HepG2 (cell line): ENCODE data around the gene TSSK1B. TPM values are rescaled to one million over a fixed set of nuclear protein-coding genes. Genes with fewer than 3 reads are reported as not detected.
"Not testable (repeated sequence)": the region's sequence is repeated elsewhere in the genome, so short reads cannot be mapped to it uniquely, and the experiment has no call there.

Experiments
- ATAC-seq: fragments of 200-7000 bp; cut with Tn5 transposase; 3 replicates; pipeline ENCODE4 v1.9.1; 2020; ENCODE audit warnings: mild to moderate bottlenecking, moderate library complexity
- BruUV-seq: library from RNA; stranded (reverse); fragments of 400-500 nt; replicated peaks from 2 replicates; lab custom pipeline; 2021; lab: Mats Ljungman, UMichigan
- CTCF ChIA-PET: fragments of 300-600 bp; formaldehyde crosslinking; extraction: SDS; loops from one replicate; lab custom pipeline; 2021; ENCODE audit warnings: low total read pairs, inconsistent platforms, low intra/inter-chr PET ratio; lab: Yijun Ruan, JAX
- POLR2A ChIA-PET: fragments of 350-600 bp; sonication (Branson Sonifier 250); formaldehyde crosslinking; loops from one replicate; lab custom pipeline; 2020; ENCODE audit warnings: antibody characterized with exemption, inconsistent platforms; lab: Yijun Ruan, JAX
- DNase-seq: peaks from one replicate; pipeline ENCODE4 v3.0.0-alpha.2; 2015; ENCODE audit warnings: low spot score
- FAIRE-seq: peaks from 3 replicates; lab custom pipeline; 2011; peaks lifted over from hg19 to GRCh38; lab: Jason Lieb, UNC
- H2AFZ ChIP-seq: one replicate; pipeline ENCODE4 v1.6.1; 2011; ENCODE audit warnings: low read length, inconsistent platforms
- H3K27ac ChIP-seq: fragments of 300-600 bp; 3 replicates; pipeline ENCODE4 v1.8.0; 2011; ENCODE audit warnings: mixed run types, mild to moderate bottlenecking, mixed read lengths, low read length, inconsistent platforms; ENCODE audit not compliant: insufficient read depth; ENCODE audit errors: extremely low read length
- H3K27me3 ChIP-seq, 2 experiments: fragments of 200-600 bp in 1 of 2; 2 replicates in 1 of 2; 3 replicates in 1 of 2; pipeline versions ENCODE4 v1.6.0 to v1.8.0; 2011; ENCODE audit warnings: low read length in 2 of 2, mild to moderate bottlenecking in 2 of 2, moderate library complexity in 2 of 2, inconsistent platforms in 1 of 2; ENCODE audit not compliant: insufficient read depth in 2 of 2, control insufficient read depth in 1 of 2
- H3K36me3 ChIP-seq, 2 experiments: fragments of 200-600 bp in 1 of 2; replicated peaks in 1 of 2; 2 replicates in 1 of 2; 3 replicates in 1 of 2; pipeline versions ENCODE4 v1.5.1 to v1.8.0; 2011; ENCODE audit warnings: low read length in 2 of 2, inconsistent platforms in 1 of 2; ENCODE audit not compliant: insufficient read depth in 2 of 2, control insufficient read depth in 1 of 2
- H3K4me1 ChIP-seq: 2 replicates; pipeline ENCODE4 v1.5.1; 2012; ENCODE audit warnings: low read length, inconsistent platforms; ENCODE audit not compliant: insufficient read depth
- H3K4me2 ChIP-seq: 2 replicates; pipeline ENCODE4 v1.6.0; 2011; ENCODE audit warnings: low read depth, low read length, inconsistent platforms
- H3K4me3 ChIP-seq, 3 experiments: fragments of 200-600 bp in 1 of 3; sonication (generic), shearing (Covaris generic) in 1 of 3; replicated peaks in 1 of 3; 2 replicates each; pipeline ENCODE4 v1.5.1; 2011 to 2016; ENCODE audit warnings: low read length in 3 of 3, inconsistent platforms in 2 of 3, low read depth in 2 of 3, mild to moderate bottlenecking in 2 of 3, control low read depth in 1 of 3, mixed read lengths in 1 of 3; ENCODE audit not compliant: insufficient read depth in 1 of 3
- H3K79me2 ChIP-seq: one replicate; pipeline ENCODE4 v1.6.1; 2011; ENCODE audit warnings: low read length, inconsistent platforms; ENCODE audit not compliant: insufficient read depth
- H3K9ac ChIP-seq: 2 replicates; pipeline ENCODE4 v1.6.0; 2011; ENCODE audit warnings: mild to moderate bottlenecking, low read depth, low read length, inconsistent platforms; ENCODE audit not compliant: insufficient read depth
- H3K9me3 ChIP-seq: 2 replicates; pipeline ENCODE4 v1.5.1; 2012; ENCODE audit warnings: mild to moderate bottlenecking, low read length
- H4K20me1 ChIP-seq: 2 replicates; pipeline ENCODE4 v1.6.0; 2011; ENCODE audit warnings: inconsistent platforms, mild to moderate bottlenecking, low read length, moderate library complexity; ENCODE audit not compliant: insufficient read depth
- AGO2 ChIP-seq: fragments of 200-400 bp; formaldehyde crosslinking; optimal IDR thresholded peaks from 2 replicates; pipeline ENCODE3; 2017; ENCODE audit warnings: mild to moderate bottlenecking, low read depth, low read length, moderate library complexity
- ARID4A ChIP-seq: sonication (generic); formaldehyde crosslinking; IDR thresholded peaks from 2 replicates; pipeline ENCODE4 v1.5.0; 2020; ENCODE audit warnings: mild to moderate bottlenecking, missing genetic modification reagents, borderline replicate concordance
- CCDC6 ChIP-seq: sonication (generic); formaldehyde crosslinking; IDR thresholded peaks from 2 replicates; pipeline ENCODE4 v1.8.1; 2022; ENCODE audit warnings: mild to moderate bottlenecking, missing genetic modification reagents, moderate library complexity
- HNF4G ChIP-seq, 2 experiments: sonication (generic) in 1 of 2; formaldehyde crosslinking in 1 of 2; IDR thresholded peaks; 2 replicates each; pipeline versions ENCODE4 v1.4.0 to v1.6.1; 2011 to 2020; ENCODE audit warnings: borderline replicate concordance in 2 of 2, low read depth in 2 of 2, mild to moderate bottlenecking in 2 of 2, low read length in 1 of 2, missing genetic modification reagents in 1 of 2, moderate library complexity in 1 of 2
- RFX5 ChIP-seq: IDR thresholded peaks from 2 replicates; pipeline ENCODE4 v1.6.1; 2011; ENCODE audit warnings: low read depth, low read length, improper control_type of control experiment
- SMARCE1 ChIP-seq: fragments of 450-650 bp; IDR thresholded peaks from 2 replicates; pipeline ENCODE4 v1.6.1; 2017; ENCODE audit warnings: borderline replicate concordance
- YEATS2 ChIP-seq: sonication (generic); formaldehyde crosslinking; IDR thresholded peaks from 2 replicates; pipeline ENCODE4 v1.4.0; 2020; ENCODE audit warnings: missing genetic modification reagents, borderline replicate concordance
- ZNF704 ChIP-seq: sonication (generic); formaldehyde crosslinking; IDR thresholded peaks from 2 replicates; pipeline ENCODE4 v1.8.1; 2023; ENCODE audit warnings: mild to moderate bottlenecking, inconsistent platforms, moderate library complexity, missing genetic modification reagents, borderline replicate concordance
- ZNF746 ChIP-seq: sonication (generic); formaldehyde crosslinking; IDR thresholded peaks from 2 replicates; pipeline ENCODE4 v1.8.0; 2022; ENCODE audit warnings: mild to moderate bottlenecking, missing genetic modification reagents
- ZNF83 ChIP-seq: sonication (generic); formaldehyde crosslinking; IDR thresholded peaks from 2 replicates; pipeline ENCODE4 v1.4.0; 2020; ENCODE audit warnings: missing genetic modification reagents, mild to moderate bottlenecking, borderline replicate concordance
- ZNF839 ChIP-seq: sonication (generic); formaldehyde crosslinking; IDR thresholded peaks from 2 replicates; pipeline ENCODE4 v1.4.0; 2020; ENCODE audit warnings: missing genetic modification reagents, mild to moderate bottlenecking, borderline replicate concordance
- ZNF883 ChIP-seq: sonication (generic); formaldehyde crosslinking; IDR thresholded peaks from 2 replicates; pipeline ENCODE4 v1.5.1; 2020; ENCODE audit warnings: mild to moderate bottlenecking, missing genetic modification reagents; ENCODE audit errors: not compliant biosample characterization
- ZSCAN12 ChIP-seq: sonication (generic); formaldehyde crosslinking; IDR thresholded peaks from 2 replicates; pipeline ENCODE4 v1.9.0; 2021; ENCODE audit warnings: mild to moderate bottlenecking, missing genetic modification reagents
- WGBS: methylation state at CpG from one replicate; pipeline ENCODE4 v1.1.6; 2017; ENCODE audit warnings: low lambda C conversion rate; 5-methylcytosine and 5-hydroxymethylcytosine counted together
- in situ Hi-C: cut with HindIII; loops from 2 replicates; pipeline ENCODE4 v1.10.0; 2017; ENCODE audit warnings: low pct_unique_long_range_greater_than_20kb; ENCODE audit not compliant: extremely low pct_ligation_motif_present
- intact Hi-C: fragments of 100-400 bp; cut with micrococcal nuclease; formaldehyde crosslinking; loops from one replicate; pipeline ENCODE4 v1.10.0; 2022; ENCODE audit not compliant: unreplicated experiment
- polyA plus RNA-seq, 8 experiments: library from polyadenylated mRNA; depleted of rRNA in 3 of 8; stranded (reverse) in 7 of 8; unstranded in 1 of 8; fragments of >200 nt; fragmentation: Illumina TruSeq in 4 of 8; extraction: Trizol in 4 of 8; gene quantifications; 2 replicates each; pipeline versions ENCODE4 v1.2.1 to v1.2.3, GENCODE V29; 2011 to 2016; ENCODE audit warnings: low read depth in 4 of 8, missing spikeins in 1 of 8, mixed read lengths in 1 of 8; ENCODE audit not compliant: insufficient read depth in 1 of 8
- total RNA-seq, 5 experiments: library from RNA; depleted of rRNA; stranded (reverse); fragments of >200 nt; fragmentation: Illumina TruSeq; extraction: Trizol; gene quantifications; 2 replicates each; pipeline ENCODE4 v1.2.3, GENCODE V29; 2016; ENCODE audit warnings: low read depth in 1 of 5

The TSSK1B gene
- total and polyA plus RNA-seq, 2 of the 13 experiments (the other 11 are each of a cell fraction or from before 2014, with no cell fraction given): not detected

- H3K27ac ChIP-seq, BruUV-seq, POLR2A ChIA-PET, H3K4me2 ChIP-seq, FAIRE-seq, H3K9ac ChIP-seq, intact Hi-C loops, H3K9me3 ChIP-seq, H3K4me1 ChIP-seq, H3K36me3 ChIP-seq, CTCF ChIA-PET, ATAC-seq, H2AFZ ChIP-seq, H3K79me2 ChIP-seq, DNase-seq, H3K27me3 ChIP-seq, H3K4me3 ChIP-seq, in situ Hi-C loops, H4K20me1 ChIP-seq: not testable (repeated sequence)
- WGBS: 15% methylated on average over 4 of the region's 4 CpGs
Measured at GRCh38 chr5:113397986-113398385, 36.8 kb downstream of the TSSK1B start.

- intact Hi-C loops (no loop called here), in situ Hi-C loops (no loop called here)
- no peaks in the 10 kb centered on the region for H3K27me3 ChIP-seq
Measured at GRCh38 chr5:113397046-113397445, 37.7 kb downstream of the TSSK1B start.

More at GRCh38 chr5:113397046-113397445, 37.7 kb downstream of the TSSK1B start:
- Histone ChIP-seq H3K4me2 (no peak overlapping the region), H3K9ac (no peak overlapping the region), H3K4me1 (no peaks in the 10 kb centered on the region), H3K9me3 (no peaks in the 10 kb centered on the region), H3K4me3 (no peak overlapping the region), H3K27ac (no peak overlapping the region), H3K79me2 (no peaks in the 10 kb centered on the region), H4K20me1 (no peaks in the 10 kb centered on the region), H3K36me3 (no peaks in the 10 kb centered on the region), H2AFZ (no peak overlapping the region)
- no peak for DNase-seq
- ATAC-seq: no peak
- no TSS peak for BruUV-seq
- ChIA-PET POLR2A (no interaction called here), CTCF (no interaction called here)
- no peak for FAIRE-seq
- TF ChIP-seq CCDC6 (CRISPR knock-in tag) (no peak), SMARCE1 (no peak), YEATS2 (CRISPR knock-in tag) (no peak), AGO2 (no peak), ARID4A (CRISPR knock-in tag) (no peak), ZNF883 (CRISPR knock-in tag) (no peak), HNF4G (IDR thresholded peaks at IDR 0.05; ENCODE audit: borderline replicate concordance, low read depth, low read length) (no peak), HNF4G (CRISPR knock-in tag; IDR thresholded peaks at IDR 0.05; ENCODE audit: borderline replicate concordance, low read depth) (no peak), ZNF839 (CRISPR knock-in tag) (no peak), ZNF704 (no peak), ZSCAN12 (CRISPR knock-in tag) (no peak), ZNF83 (CRISPR knock-in tag) (no peak), RFX5 (no peak), ZNF746 (CRISPR knock-in tag) (no peak)
- WGBS: 0% methylated on average over 3 of the region's 3 CpGs
